GM19438 (cell line): ENCODE results near the gene VAV3.

Experiments
- ATAC-seq: cut with Tn5 transposase; IDR thresholded peaks from one replicate; pipeline ENCODE4 v1.9.1; 2021; ENCODE audit warnings: low read depth; ENCODE audit not compliant: unreplicated experiment

Gene VAV3

GRCh38 chr1:107550358-107550757, 414.6 kb downstream of the VAV3 start:
- no peak for ATAC-seq

GRCh38 chr1:107549152-107549810, 415.7 kb downstream of the VAV3 start:
- ATAC-seq, result no peak

- no peak for ATAC-seq
These were observed 416.7 kb downstream of the VAV3 start for GRCh38 chr1:107548276-107548675.

GRCh38 chr1:107547363-107548155, 417.4 kb downstream of the VAV3 start:
- ATAC-seq, result no peak

- no peak for ATAC-seq
These were observed 418.4 kb downstream of the VAV3 start for GRCh38 chr1:107546576-107546975.

- ATAC-seq, result no peak
These were observed 419.1 kb downstream of the VAV3 start for GRCh38 chr1:107545879-107546278.

GRCh38 chr1:107545056-107545577, 419.9 kb downstream of the VAV3 start:
- no peak for ATAC-seq

GRCh38 chr1:107544285-107544684, 420.7 kb downstream of the VAV3 start:
- no peak for ATAC-seq

- no peak for ATAC-seq
These were observed 423.6 kb downstream of the VAV3 start for GRCh38 chr1:107541412-107541811.

GRCh38 chr1:107538502-107538901, 426.5 kb downstream of the VAV3 start:
- ATAC-seq, result no peak

- ATAC-seq, result no peak
These were observed 428.7 kb downstream of the VAV3 start for GRCh38 chr1:107536266-107536665.

- ATAC-seq, result no peak
These were observed 429.9 kb downstream of the VAV3 start for GRCh38 chr1:107535091-107535490.

GRCh38 chr1:107534632-107535031, 430.3 kb downstream of the VAV3 start:
- ATAC-seq, result no peak

GRCh38 chr1:107533436-107533835, 431.5 kb downstream of the VAV3 start:
- ATAC-seq, result no peak

- no peak for ATAC-seq
These were observed 432.7 kb downstream of the VAV3 start for GRCh38 chr1:107532318-107532717.

GRCh38 chr1:107531065-107531908, 433.7 kb downstream of the VAV3 start:
- no peak for ATAC-seq

- no peak for ATAC-seq
These were observed 434.4 kb downstream of the VAV3 start for GRCh38 chr1:107530543-107530942.

GRCh38 chr1:107529511-107530149, 435.4 kb downstream of the VAV3 start:
- ATAC-seq, result peak; percentile 98

GRCh38 chr1:107526524-107527198, 438.3 kb downstream of the VAV3 start:
- ATAC-seq, result no peak

GRCh38 chr1:107525961-107526360, 439.0 kb downstream of the VAV3 start:
- no peak for ATAC-seq
